Adrenal gland (tissue), 5 donors: ENCODE results near the gene DPYD.

Experiments
- POLR2A ChIP-seq, 2 donors: fragments of 450-650 bp; IDR thresholded peaks; one replicate each; pipeline ENCODE4 v1.6.1; 2017; ENCODE audit warnings: antibody characterized with exemption in 2 of 2, mild to moderate bottlenecking in 2 of 2, moderate library complexity in 1 of 2
- TF ChIP-seq, protein P1 (sequence below), 6 experiments: fragments of 450-650 bp in 4 of 6; fragments of 200-600 bp in 2 of 6; sonication (generic) in 1 of 6; IDR thresholded peaks; 1 replicate in 5 of 6; 2 replicates in 1 of 6; pipeline versions ENCODE4 v1.5.1 to v1.8.0; 2016 to 2021; ENCODE audit warnings: antibody characterized with exemption in 6 of 6, mild to moderate bottlenecking in 2 of 6, moderate library complexity in 1 of 6
- donor health status: DM: no; HTN: no; CAD: no.

DNA sequence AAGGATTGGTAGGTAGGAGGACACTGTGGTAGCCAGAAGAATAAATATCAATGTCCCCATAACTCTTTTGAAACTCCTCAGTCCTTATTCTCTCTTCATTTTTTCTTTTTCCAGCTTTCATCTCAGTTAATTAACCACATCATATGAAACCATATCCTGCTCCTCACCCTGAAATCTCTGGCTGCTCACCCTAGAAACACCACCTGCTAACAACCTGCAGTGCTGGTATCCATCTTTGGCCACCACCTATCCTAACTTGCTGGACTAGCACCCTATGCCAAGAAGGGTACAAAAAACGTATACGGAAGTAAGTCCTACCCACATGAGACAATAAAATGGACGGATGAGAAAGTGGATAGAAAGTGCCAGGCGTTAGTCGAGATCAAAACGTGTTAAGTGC, 13.7 kb upstream of the DPYD start:
- TF ChIP-seq, protein P1, sequence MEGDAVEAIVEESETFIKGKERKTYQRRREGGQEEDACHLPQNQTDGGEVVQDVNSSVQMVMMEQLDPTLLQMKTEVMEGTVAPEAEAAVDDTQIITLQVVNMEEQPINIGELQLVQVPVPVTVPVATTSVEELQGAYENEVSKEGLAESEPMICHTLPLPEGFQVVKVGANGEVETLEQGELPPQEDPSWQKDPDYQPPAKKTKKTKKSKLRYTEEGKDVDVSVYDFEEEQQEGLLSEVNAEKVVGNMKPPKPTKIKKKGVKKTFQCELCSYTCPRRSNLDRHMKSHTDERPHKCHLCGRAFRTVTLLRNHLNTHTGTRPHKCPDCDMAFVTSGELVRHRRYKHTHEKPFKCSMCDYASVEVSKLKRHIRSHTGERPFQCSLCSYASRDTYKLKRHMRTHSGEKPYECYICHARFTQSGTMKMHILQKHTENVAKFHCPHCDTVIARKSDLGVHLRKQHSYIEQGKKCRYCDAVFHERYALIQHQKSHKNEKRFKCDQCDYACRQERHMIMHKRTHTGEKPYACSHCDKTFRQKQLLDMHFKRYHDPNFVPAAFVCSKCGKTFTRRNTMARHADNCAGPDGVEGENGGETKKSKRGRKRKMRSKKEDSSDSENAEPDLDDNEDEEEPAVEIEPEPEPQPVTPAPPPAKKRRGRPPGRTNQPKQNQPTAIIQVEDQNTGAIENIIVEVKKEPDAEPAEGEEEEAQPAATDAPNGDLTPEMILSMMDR (IDR thresholded peaks at IDR 0.05): no peak
- no peak for TF ChIP-seq POLR2A (IDR thresholded peaks at IDR 0.05)
